OCI-LY3 (cell line): ENCODE data around the gene SDHC.

Experiments
- CTCF ChIP-seq: fragments of 200-600, 300-600 bp; sonication (generic); IDR thresholded peaks from 2 replicates; pipeline ENCODE4 v1.5.1; 2014; ENCODE audit warnings: antibody characterized with exemption, low read length, low read depth
- EZH2phosphoT487 ChIP-seq: fragments of 200-600 bp; shearing (Covaris generic); IDR thresholded peaks from 2 replicates; pipeline ENCODE4 v1.6.1; 2018; ENCODE audit warnings: antibody characterized with exemption, mixed run types, low read depth

DNA sequence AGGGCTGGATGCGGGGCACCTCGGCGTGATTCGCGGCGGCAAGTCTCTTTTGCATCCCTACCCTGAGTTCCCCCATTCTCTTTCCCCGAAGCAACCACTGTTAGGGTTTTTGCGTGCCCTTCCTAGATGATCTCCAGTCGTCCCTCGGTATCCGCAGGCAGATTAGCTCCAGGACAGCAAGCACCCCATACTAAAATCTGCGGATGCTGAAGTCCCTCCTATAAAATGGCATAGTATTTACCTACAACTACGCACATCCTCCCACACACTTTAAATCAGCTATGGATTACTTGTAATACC is 76.3 kb downstream of the SDHC start:
- TF ChIP-seq CTCF (no peak), EZH2phosphoT487 (no peak)
